ENCODE measurements around the gene ZNF438.

Gene ZNF438

GRCh38 chr10:30849231-30850035 lies 182.2 kb downstream of the ZNF438 start:
- no peak overlapping the region for H2AFZ ChIP-seq (ENCODE audit: low read length, unreplicated experiment)
- no peaks in the 10 kb centered on the region for H3K36me3 ChIP-seq (ENCODE audit: insufficient read depth, low read length)
- no peaks in the 10 kb centered on the region for H3K79me2 ChIP-seq (ENCODE audit: control insufficient read depth, insufficient read depth, low read length, unreplicated experiment)
- H3K27ac ChIP-seq (ENCODE audit: low read depth, low read length): no peak overlapping the region
- no peak overlapping the region for H3K4me3 ChIP-seq (ENCODE audit: low read depth, low read length)
- H3K27me3 ChIP-seq (ENCODE audit: insufficient read depth, low read length): no peaks in the 10 kb centered on the region
- H3K4me1 ChIP-seq (ENCODE audit: control insufficient read depth, insufficient read depth, low read length, unreplicated experiment): no peaks in the 10 kb centered on the region

- Histone ChIP-seq H3K79me2 (ENCODE audit: control insufficient read depth, insufficient read depth, low read length, unreplicated experiment) (no peaks in the 10 kb centered on the region), H3K4me3 (ENCODE audit: low read depth, low read length) (no peak overlapping the region), H3K27me3 (ENCODE audit: insufficient read depth, low read length) (no peaks in the 10 kb centered on the region), H3K36me3 (ENCODE audit: insufficient read depth, low read length) (no peaks in the 10 kb centered on the region), H3K27ac (ENCODE audit: low read depth, low read length) (no peak overlapping the region), H3K4me1 (ENCODE audit: control insufficient read depth, insufficient read depth, low read length, unreplicated experiment) (no peaks in the 10 kb centered on the region), H2AFZ (ENCODE audit: low read length, unreplicated experiment) (no peak overlapping the region)
Observed at GRCh38 chr10:30848396-30849032, 183.2 kb downstream of the ZNF438 start.

GRCh38 chr10:30847642-30848041 lies 184.0 kb downstream of the ZNF438 start:
- no peaks in the 10 kb centered on the region for H3K36me3 ChIP-seq (ENCODE audit: insufficient read depth, low read length)
- no peak overlapping the region for H3K27ac ChIP-seq (ENCODE audit: low read depth, low read length)
- H3K79me2 ChIP-seq (ENCODE audit: control insufficient read depth, insufficient read depth, low read length, unreplicated experiment): no peaks in the 10 kb centered on the region
- H3K27me3 ChIP-seq (ENCODE audit: insufficient read depth, low read length): no peaks in the 10 kb centered on the region
- no peak overlapping the region for H3K4me3 ChIP-seq (ENCODE audit: low read depth, low read length)
- H2AFZ ChIP-seq (ENCODE audit: low read length, unreplicated experiment): no peak overlapping the region
- no peaks in the 10 kb centered on the region for H3K4me1 ChIP-seq (ENCODE audit: control insufficient read depth, insufficient read depth, low read length, unreplicated experiment)

GRCh38 chr10:30847199-30847598 lies 184.5 kb downstream of the ZNF438 start:
- Histone ChIP-seq H2AFZ (ENCODE audit: low read length, unreplicated experiment) (no peak overlapping the region), H3K36me3 (ENCODE audit: insufficient read depth, low read length) (no peaks in the 10 kb centered on the region), H3K4me3 (ENCODE audit: low read depth, low read length) (no peak overlapping the region), H3K79me2 (ENCODE audit: control insufficient read depth, insufficient read depth, low read length, unreplicated experiment) (no peaks in the 10 kb centered on the region), H3K27me3 (ENCODE audit: insufficient read depth, low read length) (no peaks in the 10 kb centered on the region), H3K4me1 (ENCODE audit: control insufficient read depth, insufficient read depth, low read length, unreplicated experiment) (no peaks in the 10 kb centered on the region), H3K27ac (ENCODE audit: low read depth, low read length) (no peak overlapping the region)

- Histone ChIP-seq H2AFZ (ENCODE audit: low read length, unreplicated experiment) (no peak overlapping the region), H3K27ac (ENCODE audit: low read depth, low read length) (no peak overlapping the region), H3K36me3 (ENCODE audit: insufficient read depth, low read length) (no peaks in the 10 kb centered on the region), H3K4me1 (ENCODE audit: control insufficient read depth, insufficient read depth, low read length, unreplicated experiment) (no peaks in the 10 kb centered on the region), H3K27me3 (ENCODE audit: insufficient read depth, low read length) (no peaks in the 10 kb centered on the region), H3K79me2 (ENCODE audit: control insufficient read depth, insufficient read depth, low read length, unreplicated experiment) (no peaks in the 10 kb centered on the region), H3K4me3 (ENCODE audit: low read depth, low read length) (no peak overlapping the region)
Observed at GRCh38 chr10:30846710-30847109, 185.0 kb downstream of the ZNF438 start.

GRCh38 chr10:30842894-30843293 lies 188.8 kb downstream of the ZNF438 start:
- Histone ChIP-seq H3K4me1 (ENCODE audit: control insufficient read depth, insufficient read depth, low read length, unreplicated experiment) (no peaks in the 10 kb centered on the region), H2AFZ (ENCODE audit: low read length, unreplicated experiment) (no peak overlapping the region), H3K27ac (ENCODE audit: low read depth, low read length) (no peak overlapping the region), H3K4me3 (ENCODE audit: low read depth, low read length) (no peak overlapping the region), H3K27me3 (ENCODE audit: insufficient read depth, low read length) (no peaks in the 10 kb centered on the region), H3K79me2 (ENCODE audit: control insufficient read depth, insufficient read depth, low read length, unreplicated experiment) (no peaks in the 10 kb centered on the region), H3K36me3 (ENCODE audit: insufficient read depth, low read length) (no peaks in the 10 kb centered on the region)

GRCh38 chr10:30842185-30842584 lies 189.5 kb downstream of the ZNF438 start:
- H3K27ac ChIP-seq (ENCODE audit: low read depth, low read length): no peak overlapping the region
- no peak overlapping the region for H2AFZ ChIP-seq (ENCODE audit: low read length, unreplicated experiment)
- no peaks in the 10 kb centered on the region for H3K79me2 ChIP-seq (ENCODE audit: control insufficient read depth, insufficient read depth, low read length, unreplicated experiment)
- no peak overlapping the region for H3K4me3 ChIP-seq (ENCODE audit: low read depth, low read length)
- no peaks in the 10 kb centered on the region for H3K4me1 ChIP-seq (ENCODE audit: control insufficient read depth, insufficient read depth, low read length, unreplicated experiment)
- no peaks in the 10 kb centered on the region for H3K27me3 ChIP-seq (ENCODE audit: insufficient read depth, low read length)
- no peaks in the 10 kb centered on the region for H3K36me3 ChIP-seq (ENCODE audit: insufficient read depth, low read length)

- H3K4me3 ChIP-seq (ENCODE audit: low read depth, low read length): no peak overlapping the region
- H3K36me3 ChIP-seq (ENCODE audit: insufficient read depth, low read length): no peaks in the 10 kb centered on the region
- H3K4me1 ChIP-seq (ENCODE audit: control insufficient read depth, insufficient read depth, low read length, unreplicated experiment): no peaks in the 10 kb centered on the region
- H3K27ac ChIP-seq (ENCODE audit: low read depth, low read length): no peak overlapping the region
- H3K27me3 ChIP-seq (ENCODE audit: insufficient read depth, low read length): no peaks in the 10 kb centered on the region
- H2AFZ ChIP-seq (ENCODE audit: low read length, unreplicated experiment): no peak overlapping the region
- H3K79me2 ChIP-seq (ENCODE audit: control insufficient read depth, insufficient read depth, low read length, unreplicated experiment): no peaks in the 10 kb centered on the region
Observed at GRCh38 chr10:30840395-30841050, 191.1 kb downstream of the ZNF438 start.

GRCh38 chr10:30839652-30840051 lies 192.0 kb downstream of the ZNF438 start:
- H3K79me2 ChIP-seq (ENCODE audit: control insufficient read depth, insufficient read depth, low read length, unreplicated experiment): no peaks in the 10 kb centered on the region
- H2AFZ ChIP-seq (ENCODE audit: low read length, unreplicated experiment): no peak overlapping the region
- no peaks in the 10 kb centered on the region for H3K27me3 ChIP-seq (ENCODE audit: insufficient read depth, low read length)
- H3K4me3 ChIP-seq (ENCODE audit: low read depth, low read length): no peak overlapping the region
- no peak overlapping the region for H3K27ac ChIP-seq (ENCODE audit: low read depth, low read length)
- H3K4me1 ChIP-seq (ENCODE audit: control insufficient read depth, insufficient read depth, low read length, unreplicated experiment): no peaks in the 10 kb centered on the region
- no peaks in the 10 kb centered on the region for H3K36me3 ChIP-seq (ENCODE audit: insufficient read depth, low read length)

- Histone ChIP-seq H3K79me2 (ENCODE audit: control insufficient read depth, insufficient read depth, low read length, unreplicated experiment) (no peaks in the 10 kb centered on the region), H3K27ac (ENCODE audit: low read depth, low read length) (no peak overlapping the region), H2AFZ (ENCODE audit: low read length, unreplicated experiment) (no peak overlapping the region), H3K4me3 (ENCODE audit: low read depth, low read length) (no peak overlapping the region), H3K4me1 (ENCODE audit: control insufficient read depth, insufficient read depth, low read length, unreplicated experiment) (no peaks in the 10 kb centered on the region), H3K36me3 (ENCODE audit: insufficient read depth, low read length) (no peaks in the 10 kb centered on the region), H3K27me3 (ENCODE audit: insufficient read depth, low read length) (no peaks in the 10 kb centered on the region)
Observed at GRCh38 chr10:30836406-30836805, 195.3 kb downstream of the ZNF438 start.

- H3K36me3 ChIP-seq (ENCODE audit: insufficient read depth, low read length): no peaks in the 10 kb centered on the region
- H3K27ac ChIP-seq (ENCODE audit: low read depth, low read length): no peak overlapping the region
- no peaks in the 10 kb centered on the region for H3K27me3 ChIP-seq (ENCODE audit: insufficient read depth, low read length)
- H3K4me1 ChIP-seq (ENCODE audit: control insufficient read depth, insufficient read depth, low read length, unreplicated experiment): peaks cover under 1% of the 10 kb centered on the region
- no peak overlapping the region for H3K4me3 ChIP-seq (ENCODE audit: low read depth, low read length)
- no peaks in the 10 kb centered on the region for H3K79me2 ChIP-seq (ENCODE audit: control insufficient read depth, insufficient read depth, low read length, unreplicated experiment)
- H2AFZ ChIP-seq (ENCODE audit: low read length, unreplicated experiment): no peak overlapping the region
Observed at GRCh38 chr10:30835146-30835545, 196.5 kb downstream of the ZNF438 start.
